Hepatic stellate cell (primary cell): ENCODE measurements around the gene CC2D1A.

ENCODE experiments used
- DNase-seq: peaks from one replicate; pipeline ENCODE4 v3.0.0; 2011; ENCODE audit warnings: low spot score

CC2D1A gene

GRCh38 chr19:13905634-13906520, at the start of gene CC2D1A, which contains the start of gene BRME1:
CC2D1A (plus strand) TSS chr19:13906201; CDS start chr19:13906442, 241 bp downstream.
BRME1 (minus strand) TSS chr19:13906117; CDS start chr19:13904892, 1,225 bp downstream.
- peak; percentile 99 for DNase-seq

- no peak for DNase-seq
These were observed 49.5 kb upstream of the CC2D1A start for GRCh38 chr19:13856497-13856896.

- DNase-seq = no peak
These were observed 46.6 kb upstream of the CC2D1A start for GRCh38 chr19:13859361-13859880.

- DNase-seq = no peak
These were observed 45.2 kb upstream of the CC2D1A start for GRCh38 chr19:13860679-13861391.

- no peak for DNase-seq
These were observed 44.6 kb upstream of the CC2D1A start for GRCh38 chr19:13861392-13861713.

GRCh38 chr19:13861714-13862531, 44.1 kb upstream of the CC2D1A start:
- DNase-seq = peak; percentile 94

- no peak for DNase-seq
These were observed 41.8 kb upstream of the CC2D1A start for GRCh38 chr19:13864046-13864666.

GRCh38 chr19:13864667-13865570, 41.1 kb upstream of the CC2D1A start:
- no peak for DNase-seq

GRCh38 chr19:13865571-13866462, 40.2 kb upstream of the CC2D1A start:
- DNase-seq = no peak

- DNase-seq = no peak
These were observed 39.4 kb upstream of the CC2D1A start for GRCh38 chr19:13866463-13867046.

GRCh38 chr19:13868663-13869062, 37.3 kb upstream of the CC2D1A start:
- no peak for DNase-seq

GRCh38 chr19:13869281-13869680, 36.7 kb upstream of the CC2D1A start:
- DNase-seq = no peak

GRCh38 chr19:13870873-13871272, 35.1 kb upstream of the CC2D1A start:
- no peak for DNase-seq

GRCh38 chr19:13872339-13872694, 33.7 kb upstream of the CC2D1A start:
- no peak for DNase-seq

GRCh38 chr19:13872695-13873389, 33.2 kb upstream of the CC2D1A start:
- DNase-seq = no peak

GRCh38 chr19:13873834-13874515, 32.0 kb upstream of the CC2D1A start:
- no peak for DNase-seq

- DNase-seq = no peak
These were observed 30.2 kb upstream of the CC2D1A start for GRCh38 chr19:13875824-13876223.

GRCh38 chr19:13876834-13877233, 29.2 kb upstream of the CC2D1A start, which contains the start of gene NANOS3:
NANOS3 (plus strand) TSS chr19:13877134; CDS start chr19:13877249, 115 bp downstream.
- DNase-seq = no peak
